ENCODE measurements around the gene NFE2L1.
"Not testable (repeated sequence)": the region's sequence is repeated elsewhere in the genome, so short reads cannot be mapped to it uniquely, and the experiment has no call there.

The NFE2L1 gene

GRCh38 chr17:48051283-48051682 lies 3.1 kb downstream of the NFE2L1 start:
- no peak for DNase-seq

GRCh38 chr17:48051706-48052486 lies 3.7 kb downstream of the NFE2L1 start:
- DNase-seq: peak in 1 of 2 experiments; percentile 17

- no peak for DNase-seq
Measured at GRCh38 chr17:48052956-48053757, 5.0 kb downstream of the NFE2L1 start.

- no peak for DNase-seq
Measured at GRCh38 chr17:48053758-48054237, 5.6 kb downstream of the NFE2L1 start.

GRCh38 chr17:48054238-48055185 lies 6.4 kb downstream of the NFE2L1 start:
- DNase-seq: no peak

GRCh38 chr17:48055531-48056245 lies 7.5 kb downstream of the NFE2L1 start:
- DNase-seq: no peak

- no peak for DNase-seq
Measured at GRCh38 chr17:48056246-48056745, 8.1 kb downstream of the NFE2L1 start.

- DNase-seq: no peak
Measured at GRCh38 chr17:48056879-48057278, 8.7 kb downstream of the NFE2L1 start.

- DNase-seq: no peak
Measured at GRCh38 chr17:48057626-48058025, 9.5 kb downstream of the NFE2L1 start.

GRCh38 chr17:48058393-48059124 lies 10.4 kb downstream of the NFE2L1 start:
- no peak for DNase-seq

- no peak for DNase-seq
Measured at GRCh38 chr17:48059125-48059668, 11.0 kb downstream of the NFE2L1 start.

- DNase-seq: no peak
Measured at GRCh38 chr17:48060249-48060648, 12.1 kb downstream of the NFE2L1 start.

- no peak for DNase-seq
Measured at GRCh38 chr17:48062273-48062672, 14.1 kb downstream of the NFE2L1 start.

GRCh38 chr17:48064638-48065037 lies 16.5 kb downstream of the NFE2L1 start:
- DNase-seq: no peak

GRCh38 chr17:48066192-48066591 lies 18.0 kb downstream of the NFE2L1 start:
- no peak for DNase-seq

GRCh38 chr17:48066656-48067055 lies 18.5 kb downstream of the NFE2L1 start:
- no peak for DNase-seq

GRCh38 chr17:48067245-48067644 lies 19.1 kb downstream of the NFE2L1 start:
- no peak for DNase-seq

GRCh38 chr17:48067808-48068207 lies 19.6 kb downstream of the NFE2L1 start:
- DNase-seq: not testable (repeated sequence)

GRCh38 chr17:48068491-48068961 lies 20.4 kb downstream of the NFE2L1 start:
- no peak for DNase-seq

GRCh38 chr17:48070195-48070594 lies 22.0 kb downstream of the NFE2L1 start:
- DNase-seq: no peak

- no peak for DNase-seq
Measured at GRCh38 chr17:48071654-48072053, 23.5 kb downstream of the NFE2L1 start.

All from SW 1271 (cell line).